Measurements from ENCODE around the gene ST3GAL5. TPM values are rescaled to one million over a fixed set of nuclear protein-coding genes. Genes with fewer than 3 reads are reported as not detected.

Gene ST3GAL5
- total RNA-seq, 2 experiments from 2014 or later: 36.3 to 36.8 TPM

- POLR2A ChIA-PET: no interaction called here
- H3K4me1 Mint-ChIP-seq: no peaks in the 10 kb centered on the region
- no peaks in the 10 kb centered on the region for H3K9me3 Mint-ChIP-seq
- peaks cover 4% of the 10 kb centered on the region for H3K27me3 Mint-ChIP-seq
- no peak for DNase-seq
- no peak overlapping the region for H3K27ac Mint-ChIP-seq
- CTCF ChIA-PET: interaction anchor here (0.6 to 3.9 kb wide), 27 partner anchors 9 to 266 kb away, joined by 3 to 33 read pairs (median 4); partner anchors contain the start of gene ATOH8
- H3K36me3 Mint-ChIP-seq (ENCODE audit: low read depth): no peaks in the 10 kb centered on the region
- no peak overlapping the region for H3K4me3 Mint-ChIP-seq
These were observed 75.4 kb downstream of the ST3GAL5 start for GRCh38 chr2:85813211-85813981.

DNA sequence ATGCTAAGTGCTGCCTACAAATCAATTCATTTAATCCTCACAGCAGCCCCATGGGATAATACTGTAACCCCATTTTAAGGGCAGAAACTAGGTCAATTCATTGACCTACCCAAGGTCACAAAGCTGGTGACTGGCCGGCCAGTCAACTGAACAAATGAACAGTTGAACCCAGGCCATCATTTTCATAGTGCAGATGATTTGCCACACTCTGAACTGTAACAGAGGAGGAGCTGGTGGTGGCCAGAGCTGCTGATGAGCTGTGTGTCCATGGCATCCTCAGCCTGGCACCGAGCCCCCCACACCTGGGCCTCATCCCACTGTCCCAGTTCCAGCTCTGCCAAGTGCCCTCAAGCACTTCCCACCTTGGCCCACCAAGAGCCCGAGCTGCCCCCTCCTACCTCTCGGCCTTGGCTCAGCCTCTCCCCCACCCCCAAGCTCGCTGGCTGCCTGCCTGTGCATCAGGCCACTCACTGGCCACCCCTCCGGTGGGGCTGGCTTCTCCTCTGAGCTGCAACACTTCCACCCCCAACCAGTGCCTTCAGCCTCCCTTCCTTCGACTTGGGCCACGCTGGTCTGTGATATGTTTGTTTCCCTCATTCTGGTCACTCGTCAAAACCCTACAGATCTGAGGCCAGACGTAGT is 76.6 kb downstream of the ST3GAL5 start:
- POLR2A ChIA-PET: no interaction called here
- no peak for DNase-seq
- H3K9me3 Mint-ChIP-seq: no peaks in the 10 kb centered on the region

DNA sequence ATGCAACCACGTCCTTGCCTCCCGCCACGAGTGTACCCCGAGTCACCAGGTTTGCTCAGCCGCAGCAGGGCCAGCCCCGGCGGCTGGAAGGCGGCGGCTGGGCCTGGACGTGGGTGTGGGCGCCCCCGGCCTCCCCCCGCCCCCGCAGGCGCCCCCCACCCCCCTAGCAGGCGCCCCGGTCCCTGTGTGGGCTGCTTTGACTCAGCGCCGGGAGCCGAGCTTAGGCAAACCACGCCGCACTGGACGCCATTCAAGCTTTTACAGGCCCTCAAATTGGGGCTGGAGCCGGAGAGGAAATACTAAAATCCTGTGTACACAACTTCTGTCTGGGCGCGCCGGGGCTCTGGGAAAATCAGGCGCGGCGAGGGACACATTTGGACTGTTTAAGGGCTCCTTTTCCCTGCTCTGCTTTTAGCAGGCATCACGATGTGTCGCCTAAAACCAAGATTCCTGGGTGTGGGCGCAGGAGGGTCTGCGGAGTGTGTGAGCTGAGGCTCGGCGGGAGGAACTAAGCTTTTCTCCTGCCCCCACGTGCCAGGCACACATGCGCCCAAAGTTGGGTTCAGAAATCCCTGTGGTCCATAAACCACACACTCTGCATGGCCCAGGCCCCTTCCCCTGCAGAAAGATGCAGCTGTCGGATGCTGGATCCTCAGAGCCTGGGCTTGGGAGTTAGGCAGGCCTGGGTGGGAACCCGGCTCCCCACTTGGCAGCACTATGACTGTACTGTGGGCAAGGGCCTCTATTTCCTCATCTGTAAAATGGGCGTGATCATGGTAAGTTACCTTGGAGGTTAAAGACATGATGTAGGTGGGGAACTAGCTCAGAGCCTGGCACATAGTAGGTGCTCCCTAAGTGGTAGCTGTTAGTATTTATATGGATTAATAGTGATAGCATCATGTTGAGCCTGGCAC is 77.4 kb downstream of the ST3GAL5 start:
- POLR2A ChIA-PET: no interaction called here
- no peaks in the 10 kb centered on the region for H3K9me3 Mint-ChIP-seq
- no peak overlapping the region for H3K27ac Mint-ChIP-seq
- no peaks in the 10 kb centered on the region for H3K4me1 Mint-ChIP-seq
- H3K36me3 Mint-ChIP-seq (ENCODE audit: low read depth): no peaks in the 10 kb centered on the region
- no peak overlapping the region for H3K4me3 Mint-ChIP-seq
- CTCF ChIA-PET: interaction anchor here (1.2 to 3.9 kb wide), 6 partner anchors 40 to 269 kb away, joined by 3 to 33 read pairs (median 4); partner anchors contain the start of gene ATOH8
- H3K27me3 Mint-ChIP-seq: peaks cover 3% of the 10 kb centered on the region
- no peak for DNase-seq

More for the DNA sequence above, 76.6 kb downstream of the ST3GAL5 start:
- Mint-ChIP-seq H3K36me3 (ENCODE audit: low read depth) (no peaks in the 10 kb centered on the region), H3K4me3 (no peak overlapping the region), H3K4me1 (no peaks in the 10 kb centered on the region), H3K27me3 (peaks cover 3% of the 10 kb centered on the region), H3K27ac (no peak overlapping the region)
- CTCF ChIA-PET: interaction anchor here (0.8 to 3.9 kb wide), 9 partner anchors 15 to 268 kb away, joined by 3 to 33 read pairs (median 5); partner anchors contain the start of gene ATOH8

- Mint-ChIP-seq H3K4me3 (no peak overlapping the region), H3K4me1 (no peaks in the 10 kb centered on the region), H3K27me3 (no peaks in the 10 kb centered on the region), H3K36me3 (ENCODE audit: low read depth) (no peaks in the 10 kb centered on the region), H3K9me3 (no peaks in the 10 kb centered on the region), H3K27ac (no peak overlapping the region)
- no peak for DNase-seq
- ChIA-PET CTCF (interaction anchor here (1.2 to 3.9 kb wide), 2 partner anchors 81 to 270 kb away, joined by 4 to 26 read pairs; no protein-coding TSS in a partner anchor), POLR2A (no interaction called here)
These were observed 78.2 kb downstream of the ST3GAL5 start for GRCh38 chr2:85810371-85811179.

DNA sequence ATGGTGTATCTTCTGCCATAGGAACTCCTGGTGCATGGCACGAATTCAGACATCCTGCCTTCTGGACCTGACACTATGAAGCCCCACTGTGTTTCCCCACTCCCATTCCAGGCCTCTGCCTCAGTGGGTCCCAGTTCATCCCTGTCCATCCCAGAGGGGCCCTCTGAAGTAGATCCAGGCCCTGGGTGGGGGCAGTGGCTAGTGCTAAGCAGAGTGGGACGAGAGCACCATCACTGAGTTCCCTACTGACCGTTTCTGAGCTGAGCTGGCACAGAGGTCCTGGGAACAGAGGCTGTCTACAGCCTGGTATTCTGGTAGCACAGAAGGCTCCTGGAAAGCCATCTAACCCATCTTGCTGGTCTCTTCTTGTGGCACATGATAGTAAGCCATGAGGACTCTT is 81.0 kb downstream of the ST3GAL5 start:
- H3K27me3 Mint-ChIP-seq: peaks cover 3% of the 10 kb centered on the region
- H3K36me3 Mint-ChIP-seq (ENCODE audit: low read depth): no peaks in the 10 kb centered on the region
- H3K9me3 Mint-ChIP-seq: no peaks in the 10 kb centered on the region
- no peak for DNase-seq
- ChIA-PET POLR2A (no interaction called here), CTCF (no interaction called here)
- no peak overlapping the region for H3K27ac Mint-ChIP-seq
- H3K4me1 Mint-ChIP-seq: peaks cover 6% of the 10 kb centered on the region
- no peak overlapping the region for H3K4me3 Mint-ChIP-seq

DNA sequence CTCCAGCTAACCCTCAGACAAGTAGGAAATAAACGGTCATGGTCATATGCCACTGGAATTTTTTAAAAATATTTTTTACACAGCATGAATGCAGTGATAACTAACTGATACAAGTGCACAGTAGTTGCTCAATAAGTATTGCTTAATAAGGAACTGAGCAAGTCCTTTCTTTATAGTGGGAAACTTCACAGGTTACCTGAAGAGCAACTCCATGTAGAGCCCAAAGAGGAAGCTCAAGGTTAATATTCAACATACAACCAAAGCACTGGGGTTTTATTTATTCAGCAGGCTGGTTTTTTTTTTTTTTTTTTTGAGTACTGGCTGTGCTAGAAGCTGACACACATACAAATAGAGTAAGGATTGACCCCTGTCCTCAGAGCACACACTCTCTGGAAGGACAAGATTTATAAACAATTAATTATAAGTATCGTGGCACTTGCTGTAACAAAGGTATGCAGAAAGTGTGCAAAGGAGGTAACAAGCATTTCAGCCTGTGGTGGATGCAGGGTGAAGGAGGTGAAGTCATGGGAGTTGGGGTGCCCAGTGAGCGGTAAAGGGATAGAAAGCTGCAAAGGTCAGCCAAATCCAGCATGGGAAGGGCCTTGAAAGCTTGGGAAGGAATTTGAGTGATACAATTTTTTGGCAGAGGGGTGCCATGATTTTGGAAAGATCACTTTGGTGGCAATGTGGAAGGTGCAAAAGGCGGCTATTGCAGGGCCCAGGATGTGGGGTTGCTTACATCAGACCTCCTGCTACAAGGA is 82.3 kb downstream of the ST3GAL5 start:
- no peak overlapping the region for H3K27ac Mint-ChIP-seq
- DNase-seq: no peak
- no peaks in the 10 kb centered on the region for H3K36me3 Mint-ChIP-seq (ENCODE audit: low read depth)
- ChIA-PET POLR2A (no interaction called here), CTCF (interaction anchor here (0.6 to 1.1 kb wide), 5 partner anchors 90 to 437 kb away, joined by 3 to 4 read pairs (median 3); no protein-coding TSS in a partner anchor)
- no peak overlapping the region for H3K4me3 Mint-ChIP-seq
- H3K9me3 Mint-ChIP-seq: no peaks in the 10 kb centered on the region
- H3K4me1 Mint-ChIP-seq: peaks cover 6% of the 10 kb centered on the region
- H3K27me3 Mint-ChIP-seq: peaks cover 3% of the 10 kb centered on the region

DNA sequence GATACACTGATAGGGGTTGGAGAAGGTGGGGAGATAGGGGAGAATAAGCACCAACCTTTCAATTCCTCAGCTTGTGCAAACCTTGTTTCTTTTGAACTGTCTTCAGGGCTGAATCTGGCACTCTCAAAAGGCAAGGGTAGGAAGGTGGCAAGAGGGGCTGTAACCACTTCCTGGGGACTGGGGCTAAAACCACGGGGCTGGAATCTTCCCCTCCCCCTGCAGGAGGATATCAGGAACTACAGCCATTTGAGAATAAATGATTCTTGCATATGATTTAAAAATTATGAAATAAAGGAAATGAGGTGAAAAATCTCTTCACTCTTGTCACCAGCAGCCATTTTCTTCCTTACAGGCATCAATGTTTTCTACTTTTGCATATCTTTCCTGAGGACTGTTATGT is 84.2 kb downstream of the ST3GAL5 start:
- peak; percentile 41 for DNase-seq
- POLR2A ChIA-PET: no interaction called here
- H3K9me3 Mint-ChIP-seq: no peaks in the 10 kb centered on the region
- H3K4me1 Mint-ChIP-seq: peaks cover 6% of the 10 kb centered on the region
- peaks cover 3% of the 10 kb centered on the region for H3K27me3 Mint-ChIP-seq
- CTCF ChIA-PET: interaction anchor here (0.6 to 1.4 kb wide), 4 partner anchors 9 to 119 kb away, joined by 3 read pairs; no protein-coding TSS in a partner anchor
- H3K4me3 Mint-ChIP-seq: no peak overlapping the region
- H3K36me3 Mint-ChIP-seq (ENCODE audit: low read depth): no peaks in the 10 kb centered on the region
- H3K27ac Mint-ChIP-seq: peak overlapping the region; percentile 2

DNA sequence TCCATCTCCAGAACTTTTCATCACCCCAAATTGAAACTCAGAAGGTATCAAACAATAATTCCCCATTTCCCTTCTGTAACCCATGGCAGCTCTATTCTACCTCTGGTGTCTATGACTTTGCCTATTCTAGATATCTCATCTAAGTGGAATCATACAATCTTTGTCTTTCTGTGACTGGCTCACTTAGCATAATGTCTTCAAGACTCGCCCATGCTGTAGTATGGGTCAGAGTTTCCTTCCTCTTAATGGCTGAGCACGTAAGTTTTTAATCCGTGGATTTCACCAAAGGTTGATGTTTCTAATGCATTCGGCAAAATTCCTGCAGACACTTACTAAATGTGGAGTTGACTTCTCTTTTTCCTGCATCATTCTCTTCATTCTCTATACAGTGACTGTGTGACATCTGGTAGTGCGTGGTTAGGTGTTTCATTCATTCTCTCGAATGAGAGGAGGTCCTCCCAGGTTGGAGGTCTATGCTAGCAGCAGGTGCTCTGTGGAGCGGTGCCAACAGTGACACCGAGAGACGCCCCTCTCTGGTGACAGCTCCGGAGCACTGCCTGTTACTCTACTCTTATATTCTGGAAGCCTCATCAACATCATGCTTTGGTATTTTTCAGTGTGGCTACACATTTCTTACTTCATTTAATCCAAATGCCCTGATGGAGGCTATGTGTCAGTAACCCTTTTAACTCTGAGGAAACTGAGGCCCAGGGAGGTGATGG is 84.9 kb downstream of the ST3GAL5 start:
- Mint-ChIP-seq H3K9me3 (no peaks in the 10 kb centered on the region), H3K27me3 (peaks cover 3% of the 10 kb centered on the region), H3K4me3 (no peak overlapping the region), H3K27ac (peak overlapping the region; percentile 2), H3K36me3 (ENCODE audit: low read depth) (no peaks in the 10 kb centered on the region), H3K4me1 (peaks cover 6% of the 10 kb centered on the region)
- CTCF ChIA-PET: interaction anchor here (0.9 to 1.4 kb wide), 4 partner anchors 10 to 55 kb away, joined by 3 read pairs; no protein-coding TSS in a partner anchor
- DNase-seq: no peak
- POLR2A ChIA-PET: no interaction called here

- Mint-ChIP-seq H3K27ac (no peak overlapping the region), H3K36me3 (ENCODE audit: low read depth) (no peaks in the 10 kb centered on the region), H3K4me1 (peaks cover 6% of the 10 kb centered on the region), H3K27me3 (peaks cover 3% of the 10 kb centered on the region), H3K9me3 (no peaks in the 10 kb centered on the region), H3K4me3 (no peak overlapping the region)
- DNase-seq: no peak
- ChIA-PET POLR2A (no interaction called here), CTCF (interaction anchor here (0.8 to 2.4 kb wide), 6 partner anchors 11 to 97 kb away, joined by 3 to 10 read pairs (median 3); no protein-coding TSS in a partner anchor)
These were observed 86.3 kb downstream of the ST3GAL5 start for GRCh38 chr2:85802354-85803103.

DNA sequence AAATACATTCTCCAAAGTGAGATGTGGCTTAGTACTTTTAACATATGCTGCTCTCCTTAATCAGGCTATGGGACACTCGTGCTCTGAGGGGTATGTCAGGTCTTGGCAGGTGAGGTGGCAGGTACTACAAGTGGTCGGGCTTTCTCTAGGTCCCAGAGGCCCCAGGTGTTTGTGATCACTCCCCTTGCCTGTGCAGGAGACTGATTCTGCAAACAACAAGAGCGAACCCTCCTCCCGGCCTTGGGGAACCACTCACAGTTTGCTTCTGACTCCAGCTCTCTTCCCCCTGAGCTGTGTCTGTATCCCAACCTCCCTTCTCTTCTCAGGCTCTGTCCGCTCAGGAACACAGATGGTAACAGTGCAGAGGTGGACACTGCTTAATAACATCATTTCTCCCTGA is 86.9 kb downstream of the ST3GAL5 start:
- H3K9me3 Mint-ChIP-seq: no peaks in the 10 kb centered on the region
- H3K27me3 Mint-ChIP-seq: peaks cover 3% of the 10 kb centered on the region
- H3K36me3 Mint-ChIP-seq (ENCODE audit: low read depth): no peaks in the 10 kb centered on the region
- peaks cover 6% of the 10 kb centered on the region for H3K4me1 Mint-ChIP-seq
- H3K27ac Mint-ChIP-seq: no peak overlapping the region
- DNase-seq: no peak
- CTCF ChIA-PET: interaction anchor here (1.1 to 2.4 kb wide), 4 partner anchors 12 to 60 kb away, joined by 3 to 10 read pairs (median 4); no protein-coding TSS in a partner anchor
- POLR2A ChIA-PET: no interaction called here
- H3K4me3 Mint-ChIP-seq: no peak overlapping the region

Measured in activated CD4-positive, alpha-beta T cell treated with anti-CD3 and anti-CD28 coated beads, Interleukin-2, amount 10 ng/mL, durations not matched to agents 7 days and 5 days (primary cell).